SK-N-SH treated with all-trans-retinoic acid at 6 μM for 48 hours (cell line): ENCODE data around the gene MVB12B.

Experiments
- ATAC-seq: fragments of 200-7000 bp; cut with Tn5 transposase; 3 replicates; pipeline ENCODE4 v1.9.1; 2020; ENCODE audit warnings: mild to moderate bottlenecking, moderate library complexity
- ARNTL ChIP-seq: fragments of 450-650 bp; formaldehyde crosslinking; IDR thresholded peaks from 2 replicates; pipeline ENCODE4 v1.5.0; 2020; ENCODE audit warnings: low read depth, mild to moderate bottlenecking, moderate library complexity, borderline replicate concordance
- BACH2 ChIP-seq: fragments of 250-450 bp; sonication (Bioruptor Pico); IDR thresholded peaks from 2 replicates; pipeline ENCODE4 v1.9.0; 2021; ENCODE audit warnings: mild to moderate bottlenecking, borderline replicate concordance
- CSDC2 ChIP-seq: fragments of 250-450 bp; sonication (Bioruptor Pico); IDR thresholded peaks from 2 replicates; pipeline ENCODE4 v1.5.0; 2020; ENCODE audit warnings: mild to moderate bottlenecking, moderate library complexity
- ESRRG ChIP-seq: fragments of 250-450 bp; sonication (Bioruptor Pico); IDR thresholded peaks from 2 replicates; pipeline ENCODE4 v1.6.1; 2021; ENCODE audit warnings: mild to moderate bottlenecking
- GLIS3 ChIP-seq: fragments of 250-450 bp; sonication (Bioruptor Pico); IDR thresholded peaks from 2 replicates; pipeline ENCODE4 v1.5.0; 2020; ENCODE audit warnings: mild to moderate bottlenecking, moderate library complexity
- ISL1 ChIP-seq: fragments of 250-450 bp; sonication (Bioruptor Pico); IDR thresholded peaks from 2 replicates; pipeline ENCODE4 v2.1.2; 2022; ENCODE audit warnings: mild to moderate bottlenecking, moderate library complexity
- OSR1 ChIP-seq: fragments of 250-450 bp; sonication (Bioruptor Pico); IDR thresholded peaks from 2 replicates; pipeline ENCODE4 v1.8.0; 2022; ENCODE audit warnings: moderate library complexity, mild to moderate bottlenecking, inconsistent platforms
- PPARA ChIP-seq: fragments of 250-450 bp; sonication (Bioruptor Pico); IDR thresholded peaks from 2 replicates; pipeline ENCODE4 v1.5.0; 2020; ENCODE audit warnings: mild to moderate bottlenecking, borderline replicate concordance
- TCF4 ChIP-seq: fragments of 250-450 bp; sonication (Bioruptor Pico); IDR thresholded peaks from 2 replicates; pipeline ENCODE4 v1.8.0; 2021; ENCODE audit warnings: mild to moderate bottlenecking, moderate library complexity, borderline replicate concordance
- TOX ChIP-seq: fragments of 250-450 bp; sonication (Bioruptor Pico); IDR thresholded peaks from 2 replicates; pipeline ENCODE4 v1.8.0; 2021; ENCODE audit warnings: mild to moderate bottlenecking, moderate library complexity, borderline replicate concordance
- ZC3H10 ChIP-seq: fragments of 250-450 bp; sonication (Bioruptor Pico); IDR thresholded peaks from 2 replicates; pipeline ENCODE4 v1.5.1; 2021; ENCODE audit warnings: mild to moderate bottlenecking, moderate library complexity
- ZFP30 ChIP-seq: fragments of 450-650 bp; formaldehyde crosslinking; IDR thresholded peaks from 2 replicates; pipeline ENCODE4 v1.5.0; 2022; ENCODE audit warnings: mild to moderate bottlenecking, moderate library complexity
- ZNF70 ChIP-seq: fragments of 450-650 bp; formaldehyde crosslinking; IDR thresholded peaks from 2 replicates; pipeline ENCODE4 v1.5.0; 2020; ENCODE audit warnings: mild to moderate bottlenecking, moderate library complexity
- ZNF8 ChIP-seq: fragments of 450-650 bp; formaldehyde crosslinking; IDR thresholded peaks from 2 replicates; pipeline ENCODE4 v1.5.0; 2020; ENCODE audit warnings: mild to moderate bottlenecking, moderate library complexity
- TF ChIP-seq, protein P1 (sequence below): fragments of 250-450 bp; sonication (Bioruptor Pico); IDR thresholded peaks from 2 replicates; pipeline ENCODE4 v1.8.0; 2020; ENCODE audit warnings: mild to moderate bottlenecking, moderate library complexity, borderline replicate concordance
- TF ChIP-seq, protein P2 (sequence below): fragments of 250-450 bp; sonication (Bioruptor Pico); IDR thresholded peaks from 2 replicates; pipeline ENCODE4 v1.5.0; 2020; ENCODE audit warnings: mild to moderate bottlenecking, moderate library complexity
- TF ChIP-seq, protein P3 (sequence below): fragments of 250-450 bp; sonication (Bioruptor Pico); IDR thresholded peaks from 2 replicates; pipeline ENCODE4 v1.8.0; 2021; ENCODE audit warnings: low read depth, mild to moderate bottlenecking, moderate library complexity, borderline replicate concordance
- TF ChIP-seq, protein P4 (sequence below): fragments of 250-450 bp; sonication (Bioruptor Pico); IDR thresholded peaks from 2 replicates; pipeline ENCODE4 v1.5.1; 2020; ENCODE audit warnings: low read depth, mild to moderate bottlenecking, moderate library complexity

MVB12B gene

DNA sequence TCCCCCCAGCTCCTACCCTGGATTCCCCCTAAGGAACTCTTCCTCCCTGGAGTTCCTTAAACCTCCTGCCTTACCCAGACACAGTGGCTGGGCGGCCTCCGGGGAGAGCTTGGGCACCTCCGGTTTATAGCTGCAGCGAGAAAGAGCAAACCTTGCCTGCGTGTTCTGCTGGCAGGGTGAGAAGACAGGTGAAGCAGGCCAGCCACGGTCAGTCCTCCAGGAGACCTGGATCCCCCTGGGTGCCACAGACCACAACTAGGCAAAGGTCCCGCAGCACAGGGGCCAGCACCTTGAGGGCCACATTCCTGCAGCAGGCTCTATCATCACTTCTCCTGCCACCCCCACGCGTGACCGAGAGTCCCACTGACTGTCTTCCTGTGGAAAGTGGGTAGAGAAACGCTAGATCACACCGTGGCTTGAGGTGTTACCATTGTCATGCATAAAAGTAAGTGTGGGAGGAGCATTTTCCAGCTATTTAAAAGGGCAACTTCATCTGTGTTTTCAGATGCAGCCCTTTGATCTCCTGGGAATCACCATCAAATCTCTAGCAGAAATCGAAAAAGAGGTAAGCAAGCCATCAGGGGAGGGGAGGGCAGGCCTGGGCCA lies 156.9 kb downstream of the MVB12B start:
- ATAC-seq, result no peak
- TF ChIP-seq ZNF8 (CRISPR knock-in tag) (no peak), ZFP30 (CRISPR knock-in tag) (no peak), ESRRG (CRISPR knock-in tag) (no peak), ARNTL (CRISPR knock-in tag) (no peak), BACH2 (CRISPR knock-in tag) (no peak), PPARA (CRISPR knock-in tag) (no peak), ISL1 (CRISPR knock-in tag) (no peak), TOX (CRISPR knock-in tag) (no peak), ZNF70 (CRISPR knock-in tag) (no peak)
- TF ChIP-seq, protein P1, sequence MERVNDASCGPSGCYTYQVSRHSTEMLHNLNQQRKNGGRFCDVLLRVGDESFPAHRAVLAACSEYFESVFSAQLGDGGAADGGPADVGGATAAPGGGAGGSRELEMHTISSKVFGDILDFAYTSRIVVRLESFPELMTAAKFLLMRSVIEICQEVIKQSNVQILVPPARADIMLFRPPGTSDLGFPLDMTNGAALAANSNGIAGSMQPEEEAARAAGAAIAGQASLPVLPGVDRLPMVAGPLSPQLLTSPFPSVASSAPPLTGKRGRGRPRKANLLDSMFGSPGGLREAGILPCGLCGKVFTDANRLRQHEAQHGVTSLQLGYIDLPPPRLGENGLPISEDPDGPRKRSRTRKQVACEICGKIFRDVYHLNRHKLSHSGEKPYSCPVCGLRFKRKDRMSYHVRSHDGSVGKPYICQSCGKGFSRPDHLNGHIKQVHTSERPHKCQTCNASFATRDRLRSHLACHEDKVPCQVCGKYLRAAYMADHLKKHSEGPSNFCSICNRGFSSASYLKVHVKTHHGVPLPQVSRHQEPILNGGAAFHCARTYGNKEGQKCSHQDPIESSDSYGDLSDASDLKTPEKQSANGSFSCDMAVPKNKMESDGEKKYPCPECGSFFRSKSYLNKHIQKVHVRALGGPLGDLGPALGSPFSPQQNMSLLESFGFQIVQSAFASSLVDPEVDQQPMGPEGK (CRISPR knock-in tag), result no peak
- TF ChIP-seq, protein P2, sequence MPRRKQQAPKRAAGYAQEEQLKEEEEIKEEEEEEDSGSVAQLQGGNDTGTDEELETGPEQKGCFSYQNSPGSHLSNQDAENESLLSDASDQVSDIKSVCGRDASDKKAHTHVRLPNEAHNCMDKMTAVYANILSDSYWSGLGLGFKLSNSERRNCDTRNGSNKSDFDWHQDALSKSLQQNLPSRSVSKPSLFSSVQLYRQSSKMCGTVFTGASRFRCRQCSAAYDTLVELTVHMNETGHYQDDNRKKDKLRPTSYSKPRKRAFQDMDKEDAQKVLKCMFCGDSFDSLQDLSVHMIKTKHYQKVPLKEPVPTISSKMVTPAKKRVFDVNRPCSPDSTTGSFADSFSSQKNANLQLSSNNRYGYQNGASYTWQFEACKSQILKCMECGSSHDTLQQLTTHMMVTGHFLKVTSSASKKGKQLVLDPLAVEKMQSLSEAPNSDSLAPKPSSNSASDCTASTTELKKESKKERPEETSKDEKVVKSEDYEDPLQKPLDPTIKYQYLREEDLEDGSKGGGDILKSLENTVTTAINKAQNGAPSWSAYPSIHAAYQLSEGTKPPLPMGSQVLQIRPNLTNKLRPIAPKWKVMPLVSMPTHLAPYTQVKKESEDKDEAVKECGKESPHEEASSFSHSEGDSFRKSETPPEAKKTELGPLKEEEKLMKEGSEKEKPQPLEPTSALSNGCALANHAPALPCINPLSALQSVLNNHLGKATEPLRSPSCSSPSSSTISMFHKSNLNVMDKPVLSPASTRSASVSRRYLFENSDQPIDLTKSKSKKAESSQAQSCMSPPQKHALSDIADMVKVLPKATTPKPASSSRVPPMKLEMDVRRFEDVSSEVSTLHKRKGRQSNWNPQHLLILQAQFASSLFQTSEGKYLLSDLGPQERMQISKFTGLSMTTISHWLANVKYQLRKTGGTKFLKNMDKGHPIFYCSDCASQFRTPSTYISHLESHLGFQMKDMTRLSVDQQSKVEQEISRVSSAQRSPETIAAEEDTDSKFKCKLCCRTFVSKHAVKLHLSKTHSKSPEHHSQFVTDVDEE, result no peak

DNA sequence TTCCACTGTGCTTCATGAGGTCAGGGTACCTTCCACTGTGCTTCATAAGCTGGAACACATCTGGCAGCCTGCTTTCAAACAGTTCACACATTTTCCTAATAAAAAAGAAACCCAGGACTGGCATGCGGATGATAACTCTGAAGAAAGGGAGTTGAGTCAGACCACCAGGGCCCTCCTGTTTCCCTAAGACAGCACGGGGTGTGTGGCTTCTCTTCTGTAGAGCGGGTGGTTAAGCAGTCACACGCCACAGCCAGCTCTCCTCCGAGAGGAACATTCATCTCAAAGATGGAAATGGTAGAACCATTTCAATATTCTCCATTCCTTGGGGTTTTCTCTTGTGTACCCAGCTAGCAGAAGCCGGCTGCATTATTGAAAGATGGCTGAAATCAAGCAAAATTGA lies 159.0 kb downstream of the MVB12B start:
- TF ChIP-seq ESRRG (CRISPR knock-in tag), result no peak
- TF ChIP-seq, protein P2, result no peak
- TF ChIP-seq TOX (CRISPR knock-in tag), result no peak
- no peak for TF ChIP-seq CSDC2
- no peak for TF ChIP-seq ZNF70 (CRISPR knock-in tag)
- no peak for TF ChIP-seq ZC3H10 (CRISPR knock-in tag)
- no peak for TF ChIP-seq TCF4 (CRISPR knock-in tag)
- TF ChIP-seq OSR1 (CRISPR knock-in tag), result no peak
- TF ChIP-seq PPARA (CRISPR knock-in tag), result no peak
- TF ChIP-seq, protein P3, sequence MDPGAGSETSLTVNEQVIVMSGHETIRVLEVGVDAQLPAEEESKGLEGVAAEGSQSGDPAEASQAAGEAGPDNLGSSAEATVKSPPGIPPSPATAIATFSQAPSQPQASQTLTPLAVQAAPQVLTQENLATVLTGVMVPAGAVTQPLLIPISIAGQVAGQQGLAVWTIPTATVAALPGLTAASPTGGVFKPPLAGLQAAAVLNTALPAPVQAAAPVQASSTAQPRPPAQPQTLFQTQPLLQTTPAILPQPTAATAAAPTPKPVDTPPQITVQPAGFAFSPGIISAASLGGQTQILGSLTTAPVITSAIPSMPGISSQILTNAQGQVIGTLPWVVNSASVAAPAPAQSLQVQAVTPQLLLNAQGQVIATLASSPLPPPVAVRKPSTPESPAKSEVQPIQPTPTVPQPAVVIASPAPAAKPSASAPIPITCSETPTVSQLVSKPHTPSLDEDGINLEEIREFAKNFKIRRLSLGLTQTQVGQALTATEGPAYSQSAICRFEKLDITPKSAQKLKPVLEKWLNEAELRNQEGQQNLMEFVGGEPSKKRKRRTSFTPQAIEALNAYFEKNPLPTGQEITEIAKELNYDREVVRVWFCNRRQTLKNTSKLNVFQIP (CRISPR knock-in tag), result no peak
- TF ChIP-seq, protein P1 (CRISPR knock-in tag), result no peak
- no peak for TF ChIP-seq ISL1 (CRISPR knock-in tag)
- no peak for TF ChIP-seq GLIS3 (CRISPR knock-in tag)
- TF ChIP-seq, protein P4, sequence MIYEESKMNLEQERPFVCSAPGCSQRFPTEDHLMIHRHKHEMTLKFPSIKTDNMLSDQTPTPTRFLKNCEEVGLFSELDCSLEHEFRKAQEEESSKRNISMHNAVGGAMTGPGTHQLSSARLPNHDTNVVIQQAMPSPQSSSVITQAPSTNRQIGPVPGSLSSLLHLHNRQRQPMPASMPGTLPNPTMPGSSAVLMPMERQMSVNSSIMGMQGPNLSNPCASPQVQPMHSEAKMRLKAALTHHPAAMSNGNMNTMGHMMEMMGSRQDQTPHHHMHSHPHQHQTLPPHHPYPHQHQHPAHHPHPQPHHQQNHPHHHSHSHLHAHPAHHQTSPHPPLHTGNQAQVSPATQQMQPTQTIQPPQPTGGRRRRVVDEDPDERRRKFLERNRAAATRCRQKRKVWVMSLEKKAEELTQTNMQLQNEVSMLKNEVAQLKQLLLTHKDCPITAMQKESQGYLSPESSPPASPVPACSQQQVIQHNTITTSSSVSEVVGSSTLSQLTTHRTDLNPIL (CRISPR knock-in tag), result no peak
- no peak for ATAC-seq
